HepG2 (cell line): ENCODE measurements around the gene FAM20A. TPM values are rescaled to one million over a fixed set of nuclear protein-coding genes. Genes with fewer than 3 reads are reported as not detected.
A peak's percentile ranks its signal among the peaks of the same experiment; 100 is the strongest.

ENCODE experiments used
- CBX1 ChIP-seq: IDR thresholded peaks from one replicate; pipeline ENCODE4 v1.6.1; 2016; ENCODE audit warnings: antibody characterized with exemption, low read depth
- CREM ChIP-seq, 2 experiments: sonication (generic) in 1 of 2; formaldehyde crosslinking in 1 of 2; IDR thresholded peaks; 2 replicates each; pipeline versions ENCODE4 v1.4.0 to v1.6.1; 2016 to 2020; ENCODE audit warnings: antibody characterized with exemption in 1 of 2, mild to moderate bottlenecking in 1 of 2, missing genetic modification reagents in 1 of 2
- HNRNPH1 ChIP-seq: fragments of 200-400 bp; formaldehyde crosslinking; optimal IDR thresholded peaks from 2 replicates; pipeline ENCODE3; 2017; ENCODE audit warnings: mild to moderate bottlenecking, low read depth, low read length
- IKZF1 ChIP-seq: fragments of 450-650 bp; IDR thresholded peaks from 2 replicates; pipeline ENCODE4 v1.7.1; 2016
- JDP2 ChIP-seq: sonication (generic); formaldehyde crosslinking; IDR thresholded peaks from 2 replicates; pipeline ENCODE4 v1.8.1; 2022; ENCODE audit warnings: missing genetic modification reagents, borderline replicate concordance
- KDM5A ChIP-seq: fragments of 200-600 bp; sonication (generic); IDR thresholded peaks from 2 replicates; pipeline ENCODE4 v1.7.0; 2018; ENCODE audit warnings: antibody characterized with exemption, mild to moderate bottlenecking, low read length, borderline replicate concordance
- KDM6A ChIP-seq: IDR thresholded peaks from 2 replicates; pipeline ENCODE4 v1.6.1; 2016; ENCODE audit warnings: low read depth
- LCORL ChIP-seq, 2 experiments: fragments of 450-650 bp in 1 of 2; sonication (generic) in 1 of 2; formaldehyde crosslinking in 1 of 2; IDR thresholded peaks; 2 replicates each; pipeline versions ENCODE4 v1.5.0 to v1.6.1; 2017 to 2020; ENCODE audit warnings: antibody characterized with exemption in 1 of 2, missing genetic modification reagents in 1 of 2
- MTF1 ChIP-seq: sonication (generic); formaldehyde crosslinking; IDR thresholded peaks from 2 replicates; pipeline ENCODE4 v1.5.0; 2020; ENCODE audit warnings: missing genetic modification reagents
- PAX8 ChIP-seq: sonication (generic); formaldehyde crosslinking; IDR thresholded peaks from 2 replicates; pipeline ENCODE4 v1.8.0; 2022; ENCODE audit warnings: mild to moderate bottlenecking, missing genetic modification reagents, borderline replicate concordance
- POLR2G ChIP-seq: fragments of 200-400 bp; formaldehyde crosslinking; IDR thresholded peaks from 2 replicates; pipeline ENCODE4 v1.6.1; 2018; ENCODE audit warnings: mild to moderate bottlenecking, low read depth, low read length, moderate library complexity
- SIX1 ChIP-seq: sonication (generic); formaldehyde crosslinking; IDR thresholded peaks from 2 replicates; pipeline ENCODE4 v1.4.0; 2020; ENCODE audit warnings: missing genetic modification reagents, borderline replicate concordance
- SP2 ChIP-seq: sonication (generic); formaldehyde crosslinking; IDR thresholded peaks from 2 replicates; pipeline ENCODE4 v1.5.1; 2020; ENCODE audit warnings: mild to moderate bottlenecking, missing genetic modification reagents
- TCF7 ChIP-seq: sonication (generic); IDR thresholded peaks from 2 replicates; pipeline ENCODE4 v1.6.1; 2016; ENCODE audit warnings: antibody characterized with exemption, low read depth
- YEATS4 ChIP-seq: sonication (generic); formaldehyde crosslinking; IDR thresholded peaks from 2 replicates; pipeline ENCODE4 v1.4.0; 2020; ENCODE audit warnings: missing genetic modification reagents, borderline replicate concordance
- ZNF264 ChIP-seq: sonication (generic); formaldehyde crosslinking; IDR thresholded peaks from 2 replicates; pipeline ENCODE4 v1.4.0; 2020; ENCODE audit warnings: missing genetic modification reagents
- ZNF383 ChIP-seq: sonication (generic); formaldehyde crosslinking; IDR thresholded peaks from 2 replicates; pipeline ENCODE4 v1.4.0; 2020; ENCODE audit warnings: missing genetic modification reagents, mild to moderate bottlenecking, borderline replicate concordance
- ZNF468 ChIP-seq: sonication (generic); formaldehyde crosslinking; IDR thresholded peaks from 2 replicates; pipeline ENCODE4 v1.8.0; 2022; ENCODE audit warnings: mild to moderate bottlenecking, moderate library complexity, missing genetic modification reagents
- ZNF543 ChIP-seq: sonication (generic); formaldehyde crosslinking; IDR thresholded peaks from 2 replicates; pipeline ENCODE4 v1.4.0; 2020; ENCODE audit warnings: mild to moderate bottlenecking, missing genetic modification reagents
- ZNF558 ChIP-seq: sonication (generic); formaldehyde crosslinking; IDR thresholded peaks from 2 replicates; pipeline ENCODE4 v1.9.0; 2022; ENCODE audit warnings: mild to moderate bottlenecking, missing genetic modification reagents, borderline replicate concordance
- ZNF678 ChIP-seq: sonication (generic); formaldehyde crosslinking; IDR thresholded peaks from 2 replicates; pipeline ENCODE4 v1.4.0; 2020; ENCODE audit warnings: mild to moderate bottlenecking, missing genetic modification reagents
- ZNF709 ChIP-seq: sonication (generic); formaldehyde crosslinking; IDR thresholded peaks from 2 replicates; pipeline ENCODE4 v1.5.0; 2020; ENCODE audit warnings: mild to moderate bottlenecking, missing genetic modification reagents
- ZNF770 ChIP-seq: sonication (generic); formaldehyde crosslinking; IDR thresholded peaks from 2 replicates; pipeline ENCODE4 v1.5.0; 2020; ENCODE audit warnings: mild to moderate bottlenecking, missing genetic modification reagents
- ZNF788 ChIP-seq: sonication (generic); formaldehyde crosslinking; IDR thresholded peaks from 2 replicates; pipeline ENCODE4 v1.5.0; 2020; ENCODE audit warnings: mild to moderate bottlenecking, missing genetic modification reagents, borderline replicate concordance
- ZNF839 ChIP-seq: sonication (generic); formaldehyde crosslinking; IDR thresholded peaks from 2 replicates; pipeline ENCODE4 v1.4.0; 2020; ENCODE audit warnings: missing genetic modification reagents, mild to moderate bottlenecking, borderline replicate concordance
- ZSCAN29 ChIP-seq: sonication (generic); formaldehyde crosslinking; conservative IDR thresholded peaks from 2 replicates; pipeline ENCODE4 v1.4.0; 2020; ENCODE audit warnings: mild to moderate bottlenecking, missing genetic modification reagents
- polyA plus RNA-seq, 8 experiments: library from polyadenylated mRNA; depleted of rRNA in 3 of 8; stranded (reverse) in 7 of 8; unstranded in 1 of 8; fragments of >200 nt; fragmentation: Illumina TruSeq in 4 of 8; extraction: Trizol in 4 of 8; gene quantifications; 2 replicates each; pipeline versions ENCODE4 v1.2.1 to v1.2.3, GENCODE V29; 2011 to 2016; ENCODE audit warnings: low read depth in 4 of 8, missing spikeins in 1 of 8, mixed read lengths in 1 of 8; ENCODE audit not compliant: insufficient read depth in 1 of 8
- total RNA-seq, 5 experiments: library from RNA; depleted of rRNA; stranded (reverse); fragments of >200 nt; fragmentation: Illumina TruSeq; extraction: Trizol; gene quantifications; 2 replicates each; pipeline ENCODE4 v1.2.3, GENCODE V29; 2016; ENCODE audit warnings: low read depth in 1 of 5
- TF ChIP-seq, protein P1 (sequence below): sonication (generic); formaldehyde crosslinking; IDR thresholded peaks from 2 replicates; pipeline ENCODE4 v1.5.0; 2020; ENCODE audit warnings: mild to moderate bottlenecking, missing genetic modification reagents
- TF ChIP-seq, protein P2 (sequence below): IDR thresholded peaks from 2 replicates; pipeline ENCODE4 v1.6.1; 2012; ENCODE audit warnings: inconsistent platforms

The FAM20A gene
- total and polyA plus RNA-seq, 2 of the 13 experiments (the other 11 are each of a cell fraction or from before 2014, with no cell fraction given): 9.3 to 20.7 TPM

DNA sequence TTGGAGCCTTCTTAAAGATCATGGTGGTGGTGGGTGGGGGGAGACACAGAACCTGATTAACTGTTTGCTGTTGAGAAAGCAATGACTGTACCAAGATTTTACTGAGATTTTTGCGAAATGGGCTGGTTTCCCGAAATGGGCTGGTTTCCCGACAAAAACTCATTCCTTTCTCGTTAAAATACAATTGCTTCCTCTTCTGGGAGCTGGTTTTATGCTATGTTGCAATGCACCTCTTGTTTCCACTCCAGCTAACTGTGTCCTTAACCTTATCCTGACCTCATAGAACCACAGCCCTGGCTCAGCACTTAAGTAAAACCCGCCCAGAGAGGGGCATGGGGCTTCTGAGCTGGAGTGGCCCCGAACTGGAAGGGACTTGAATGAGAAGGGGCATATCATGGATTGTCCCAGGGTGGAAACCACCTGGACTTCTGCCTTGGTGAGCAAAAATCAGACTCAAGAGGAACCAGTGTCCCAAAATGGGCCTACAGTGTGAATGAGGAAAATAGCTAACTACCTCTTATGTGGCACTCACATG is 20.9 kb downstream of the FAM20A start (continued):
- peak; percentile 56; the same call in 1 of the 2 replicates for TF ChIP-seq SIX1
- peak; percentile 67 for TF ChIP-seq CREM (IDR thresholded peaks at IDR 0.05)
- TF ChIP-seq CREM (CRISPR knock-in tag; IDR thresholded peaks at IDR 0.05): no peak
- TF ChIP-seq ZNF383 (CRISPR knock-in tag): no peak
- no peak for TF ChIP-seq ZNF678 (CRISPR knock-in tag)
- TF ChIP-seq LCORL (IDR thresholded peaks at IDR 0.05): no peak
- TF ChIP-seq LCORL (CRISPR knock-in tag; IDR thresholded peaks at IDR 0.05): no peak; the same call in none of the 2 replicates
- no peak; the same call in 1 of the 2 replicates for TF ChIP-seq ZNF264
- no peak for TF ChIP-seq ZNF558
- no peak for TF ChIP-seq YEATS4 (CRISPR knock-in tag)
- TF ChIP-seq TCF7: peak; percentile 51; the same call in 1 of the 2 replicates
- peak; percentile 60 for TF ChIP-seq CBX1
- TF ChIP-seq ZNF788 (CRISPR knock-in tag): no peak
- 0 out of 2 replicates have a peak, but pooled peaks have one; percentile 28 for TF ChIP-seq POLR2G
- no peak for TF ChIP-seq IKZF1
- no peak for TF ChIP-seq PAX8
- 0 out of 2 replicates have a peak, but pooled peaks have one; percentile 12 for TF ChIP-seq ZNF770
- TF ChIP-seq KDM6A (CRISPR knock-in tag): peak; percentile 31; the same call in 1 of the 2 replicates
- TF ChIP-seq, protein P1, sequence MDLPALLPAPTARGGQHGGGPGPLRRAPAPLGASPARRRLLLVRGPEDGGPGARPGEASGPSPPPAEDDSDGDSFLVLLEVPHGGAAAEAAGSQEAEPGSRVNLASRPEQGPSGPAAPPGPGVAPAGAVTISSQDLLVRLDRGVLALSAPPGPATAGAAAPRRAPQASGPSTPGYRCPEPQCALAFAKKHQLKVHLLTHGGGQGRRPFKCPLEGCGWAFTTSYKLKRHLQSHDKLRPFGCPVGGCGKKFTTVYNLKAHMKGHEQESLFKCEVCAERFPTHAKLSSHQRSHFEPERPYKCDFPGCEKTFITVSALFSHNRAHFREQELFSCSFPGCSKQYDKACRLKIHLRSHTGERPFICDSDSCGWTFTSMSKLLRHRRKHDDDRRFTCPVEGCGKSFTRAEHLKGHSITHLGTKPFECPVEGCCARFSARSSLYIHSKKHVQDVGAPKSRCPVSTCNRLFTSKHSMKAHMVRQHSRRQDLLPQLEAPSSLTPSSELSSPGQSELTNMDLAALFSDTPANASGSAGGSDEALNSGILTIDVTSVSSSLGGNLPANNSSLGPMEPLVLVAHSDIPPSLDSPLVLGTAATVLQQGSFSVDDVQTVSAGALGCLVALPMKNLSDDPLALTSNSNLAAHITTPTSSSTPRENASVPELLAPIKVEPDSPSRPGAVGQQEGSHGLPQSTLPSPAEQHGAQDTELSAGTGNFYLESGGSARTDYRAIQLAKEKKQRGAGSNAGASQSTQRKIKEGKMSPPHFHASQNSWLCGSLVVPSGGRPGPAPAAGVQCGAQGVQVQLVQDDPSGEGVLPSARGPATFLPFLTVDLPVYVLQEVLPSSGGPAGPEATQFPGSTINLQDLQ (CRISPR knock-in tag): no peak
- no peak for TF ChIP-seq HNRNPH1
- TF ChIP-seq ZNF543 (CRISPR knock-in tag): 0 out of 2 replicates have a peak, but pooled peaks have one; percentile 40
- TF ChIP-seq ZSCAN29 (CRISPR knock-in tag): no peak
- 0 out of 2 replicates have a peak, but pooled peaks have one; percentile 25 for TF ChIP-seq ZNF709
- TF ChIP-seq SP2 (CRISPR knock-in tag): no peak
- TF ChIP-seq, protein P2, sequence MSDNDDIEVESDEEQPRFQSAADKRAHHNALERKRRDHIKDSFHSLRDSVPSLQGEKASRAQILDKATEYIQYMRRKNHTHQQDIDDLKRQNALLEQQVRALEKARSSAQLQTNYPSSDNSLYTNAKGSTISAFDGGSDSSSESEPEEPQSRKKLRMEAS: no peak
- no peak for TF ChIP-seq JDP2
- no peak for TF ChIP-seq MTF1
- no peak for TF ChIP-seq KDM5A
- TF ChIP-seq ZNF839 (CRISPR knock-in tag): no peak
- no peak for TF ChIP-seq ZNF468 (CRISPR knock-in tag)
